Effector memory CD8-positive, alpha-beta T cell (primary cell): ENCODE measurements around the gene RHO.
A peak's percentile ranks its signal among the peaks of the same experiment; 100 is the strongest.
"Not testable (repeated sequence)": the region's sequence is repeated elsewhere in the genome, so short reads cannot be mapped to it uniquely, and the experiment has no call there.

Source experiments
- ATAC-seq: fragments of 150-1000 bp; cut with Tn5 transposase; replicated peaks from 2 replicates; pipeline ENCODE4 v1.10.0; 2021; ENCODE audit warnings: mild to moderate bottlenecking, moderate library complexity
- DNase-seq, 3 experiments: peaks; one replicate each; pipeline ENCODE4 v3.0.0; 2021
- H3K27ac Mint-ChIP-seq, 2 donors: one replicate each; pipeline ENCODE4 v1.8.0; 2022; ENCODE audit warnings: mild to moderate bottlenecking in 2 of 2, mixed read lengths in 2 of 2, moderate library complexity in 2 of 2
- H3K27me3 Mint-ChIP-seq, 2 donors: one replicate each; pipeline ENCODE4 v1.8.0; 2022; ENCODE audit warnings: mixed read lengths in 2 of 2
- H3K36me3 Mint-ChIP-seq: one replicate; pipeline ENCODE4 v1.8.0; 2022; ENCODE audit warnings: mild to moderate bottlenecking, moderate library complexity, mixed read lengths; ENCODE audit not compliant: insufficient read depth
- H3K4me1 Mint-ChIP-seq, 2 donors: one replicate each; pipeline ENCODE4 v1.8.0; 2022; ENCODE audit warnings: low read depth in 2 of 2, mixed read lengths in 2 of 2
- H3K4me3 Mint-ChIP-seq, 2 donors: one replicate each; pipeline ENCODE4 v1.8.0; 2022; ENCODE audit warnings: mild to moderate bottlenecking in 2 of 2, mixed read lengths in 2 of 2, moderate library complexity in 2 of 2
- H3K9me3 Mint-ChIP-seq, 2 donors: one replicate each; pipeline ENCODE4 v1.8.0; 2022; ENCODE audit warnings: mixed read lengths in 2 of 2

Gene RHO

DNA sequence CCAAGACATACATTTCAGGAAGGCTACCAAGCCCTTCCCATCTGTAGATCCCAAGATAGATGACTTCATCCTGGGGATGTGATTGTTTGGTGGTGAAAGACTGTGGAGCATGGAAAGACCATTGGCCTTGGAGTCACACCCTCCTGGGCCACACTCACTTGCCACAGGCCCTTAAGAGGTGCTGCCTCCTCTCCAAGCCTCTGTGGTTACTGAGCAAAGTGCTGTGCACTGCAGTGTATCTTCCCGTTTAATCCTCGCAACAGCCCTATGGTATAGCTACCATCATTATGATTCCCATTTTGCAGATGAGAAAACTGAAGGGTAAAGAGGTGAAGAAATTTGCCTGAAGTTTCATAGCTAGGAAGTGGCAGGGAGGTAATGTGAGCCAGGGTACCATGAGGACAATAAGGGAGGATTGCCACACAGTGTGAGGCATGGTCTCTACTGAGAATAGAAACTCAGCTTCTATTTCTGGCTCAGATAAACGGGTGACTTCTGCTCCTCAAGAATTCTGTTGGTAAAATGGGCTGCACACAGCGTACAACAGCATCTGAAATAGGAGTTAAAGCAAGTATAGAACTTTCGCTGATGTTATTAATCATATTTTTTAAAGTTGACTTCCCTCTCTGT, 23.9 kb upstream of the RHO start:
- peaks cover 0 to 7% of the 10 kb centered on the region in 2 donors for H3K4me1 Mint-ChIP-seq
- H3K9me3 Mint-ChIP-seq, result no peaks in the 10 kb centered on the region
- ATAC-seq, result no peak
- no peak overlapping the region for H3K27ac Mint-ChIP-seq
- H3K4me3 Mint-ChIP-seq, result no peak overlapping the region
- H3K36me3 Mint-ChIP-seq, result no peaks in the 10 kb centered on the region
- H3K27me3 Mint-ChIP-seq, result no peaks in the 10 kb centered on the region
- no peak for DNase-seq

DNA sequence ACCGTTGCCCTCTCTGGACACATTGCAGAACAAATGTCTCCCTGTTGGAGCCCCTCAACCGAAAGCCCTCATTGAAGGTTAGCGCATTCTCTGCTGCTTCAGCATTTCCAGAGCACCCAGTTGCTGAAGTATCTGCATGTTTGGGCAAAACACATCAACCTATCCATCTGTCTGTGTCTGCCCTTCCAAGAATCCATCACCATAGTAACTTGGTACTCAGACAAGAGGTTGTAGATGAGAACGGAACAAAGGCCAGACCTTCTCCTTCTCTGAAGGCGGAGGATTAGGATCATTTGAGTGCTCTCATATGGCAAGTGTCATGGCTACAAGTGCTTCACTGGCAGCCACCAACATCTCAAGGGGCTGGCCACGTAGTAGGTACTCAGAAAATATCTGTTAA, 23.1 kb upstream of the RHO start:
- Mint-ChIP-seq H3K27ac (no peak overlapping the region), H3K9me3 (no peaks in the 10 kb centered on the region), H3K36me3 (no peaks in the 10 kb centered on the region), H3K27me3 (no peaks in the 10 kb centered on the region), H3K4me1 (peaks cover 3 to 8% of the 10 kb centered on the region in 2 donors), H3K4me3 (no peak overlapping the region)
- no peak for DNase-seq
- ATAC-seq, result no peak

DNA sequence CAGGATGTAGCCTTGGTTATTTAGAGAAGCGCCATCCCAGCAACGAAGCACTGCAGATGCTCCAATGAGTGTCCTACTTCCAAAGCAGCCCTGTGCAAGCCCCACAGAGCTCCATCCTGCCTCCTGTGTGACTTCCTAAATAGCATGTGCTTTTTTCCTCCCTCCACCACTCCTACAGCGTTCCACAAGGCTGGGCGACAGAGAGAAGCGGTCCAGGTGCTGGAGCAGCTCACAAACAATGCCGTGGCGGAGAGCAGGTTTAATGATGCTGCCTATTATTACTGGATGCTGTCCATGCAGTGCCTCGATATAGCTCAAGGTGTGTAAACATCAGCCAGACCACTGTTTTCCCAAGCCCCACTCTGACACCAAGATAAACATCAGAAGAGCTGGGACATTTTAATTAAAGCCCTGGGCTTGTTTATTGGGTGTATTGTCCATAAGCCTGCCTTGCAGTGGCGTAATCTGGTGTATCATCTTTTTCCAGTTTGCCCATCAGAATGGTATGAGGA, 22.2 kb upstream of the RHO start:
- no peak for DNase-seq

DNA sequence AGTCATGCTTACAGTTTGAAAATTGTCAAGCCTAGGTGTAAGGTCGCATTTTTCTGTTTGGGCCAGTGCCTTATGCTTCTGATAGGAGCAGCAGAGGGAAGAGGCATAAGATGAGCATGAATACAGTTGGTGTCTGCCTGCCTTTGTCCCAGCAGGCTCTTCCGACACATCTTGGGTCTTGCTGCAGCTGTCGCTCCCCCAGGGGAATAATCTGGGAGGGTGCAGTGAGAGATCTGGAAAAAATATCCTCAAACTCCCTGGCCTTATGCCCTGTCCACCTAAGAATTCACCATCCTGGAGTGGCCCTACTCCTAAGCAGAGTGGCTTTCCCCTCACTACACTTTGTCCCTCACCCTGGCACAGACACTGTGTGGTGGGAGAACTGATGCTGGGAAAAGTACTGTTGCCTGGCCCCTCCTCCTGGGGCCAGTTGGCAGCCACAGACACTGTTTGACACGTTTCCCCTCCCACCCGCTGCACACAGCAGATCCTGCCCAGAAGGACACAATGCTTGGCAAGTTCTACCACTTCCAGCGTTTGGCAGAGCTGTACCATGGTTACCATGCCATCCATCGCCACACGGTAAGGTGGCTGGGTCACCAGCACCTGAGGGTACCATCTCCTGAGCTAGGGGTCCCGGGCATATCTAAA, 21.1 kb upstream of the RHO start:
- ATAC-seq, result no peak
- Mint-ChIP-seq H3K4me3 (no peak overlapping the region), H3K27ac (no peak overlapping the region), H3K36me3 (no peaks in the 10 kb centered on the region), H3K27me3 (no peaks in the 10 kb centered on the region), H3K4me1 (peaks cover 15 to 22% of the 10 kb centered on the region in 2 donors), H3K9me3 (no peaks in the 10 kb centered on the region)
- no peak for DNase-seq

More for the DNA sequence above, 22.2 kb upstream of the RHO start:
- ATAC-seq, result no peak
- Mint-ChIP-seq H3K27me3 (no peaks in the 10 kb centered on the region), H3K4me1 (peaks cover 11 to 17% of the 10 kb centered on the region in 2 donors), H3K27ac (no peak overlapping the region), H3K9me3 (no peaks in the 10 kb centered on the region), H3K36me3 (no peaks in the 10 kb centered on the region), H3K4me3 (no peak overlapping the region)

DNA sequence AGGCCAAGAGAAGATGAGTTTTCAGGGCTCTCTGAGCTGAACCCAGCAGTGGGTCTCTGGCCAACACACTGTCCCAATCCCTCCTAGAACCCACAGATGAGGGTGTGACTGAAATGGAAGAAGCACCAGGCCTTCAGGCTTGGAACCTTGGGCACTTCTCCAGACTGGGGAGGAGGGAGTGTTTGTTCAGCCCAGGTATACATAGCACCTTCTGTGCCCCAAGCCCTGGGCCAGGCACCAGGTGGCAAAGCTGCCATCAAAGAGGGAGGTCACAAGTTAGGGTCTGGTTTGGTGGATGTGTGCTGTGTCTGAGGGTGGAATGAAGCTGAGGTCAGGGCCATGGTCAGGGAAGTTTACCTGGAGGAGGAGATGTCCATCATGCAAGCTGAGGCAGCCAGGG, 15.8 kb upstream of the RHO start:
- Mint-ChIP-seq H3K27me3 (no peaks in the 10 kb centered on the region), H3K36me3 (no peaks in the 10 kb centered on the region), H3K4me1 (peaks cover 15 to 18% of the 10 kb centered on the region in 2 donors), H3K4me3 (no peak overlapping the region), H3K27ac (peak overlapping the region; percentile 17 to 67), H3K9me3 (no peaks in the 10 kb centered on the region)
- DNase-seq (no peak), ATAC-seq (no peak)

DNA sequence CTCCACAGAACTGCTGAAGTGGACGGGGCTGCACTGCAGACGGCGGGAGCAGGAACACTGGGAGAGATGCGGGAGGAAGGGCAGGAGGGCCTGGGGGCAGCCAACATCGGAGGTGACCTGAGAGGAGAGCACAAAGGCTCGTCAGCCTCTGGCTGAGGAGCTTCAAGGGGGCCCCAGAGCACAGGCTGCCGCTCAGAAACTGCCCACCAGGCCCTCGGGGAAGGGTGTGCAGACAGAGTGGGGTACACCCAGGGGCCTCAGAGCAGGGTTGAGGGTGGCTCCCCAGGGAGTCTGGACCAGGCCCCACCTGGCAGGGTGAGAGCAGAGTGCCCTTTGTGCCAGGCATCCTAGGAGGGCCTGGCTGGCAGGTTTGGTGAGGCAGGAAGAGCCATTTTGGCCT, 14.7 kb upstream of the RHO start:
- H3K4me1 Mint-ChIP-seq, result peaks cover 15 to 18% of the 10 kb centered on the region in 2 donors
- H3K4me3 Mint-ChIP-seq, result no peak overlapping the region
- no peaks in the 10 kb centered on the region for H3K27me3 Mint-ChIP-seq
- no peak for ATAC-seq
- peak overlapping the region; percentile 35 to 57 for H3K27ac Mint-ChIP-seq
- H3K36me3 Mint-ChIP-seq, result no peaks in the 10 kb centered on the region
- no peaks in the 10 kb centered on the region for H3K9me3 Mint-ChIP-seq
- no peak for DNase-seq

DNA sequence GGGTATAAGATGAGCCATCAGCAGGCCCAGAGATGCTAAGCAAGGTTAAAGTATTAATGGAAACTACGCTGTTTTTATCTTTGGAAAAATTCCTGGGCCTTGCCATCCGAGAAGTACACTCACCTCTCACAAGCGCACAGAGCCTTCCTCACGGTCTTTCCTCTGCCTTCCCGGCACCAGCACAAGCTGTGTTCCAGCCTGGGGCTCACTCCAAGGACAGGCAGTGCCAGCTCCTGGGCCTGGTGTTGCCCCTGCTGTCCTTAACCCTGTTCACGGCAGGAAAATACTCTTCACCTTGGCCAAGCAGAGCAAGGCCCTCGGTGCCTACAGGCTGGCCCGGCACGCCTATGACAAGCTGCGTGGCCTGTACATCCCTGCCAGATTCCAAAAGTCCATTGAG, 14.3 kb upstream of the RHO start:
- ATAC-seq (no peak), DNase-seq (no peak)
- Mint-ChIP-seq H3K4me1 (peaks cover 15 to 18% of the 10 kb centered on the region in 2 donors), H3K9me3 (no peaks in the 10 kb centered on the region), H3K36me3 (no peaks in the 10 kb centered on the region), H3K27me3 (no peaks in the 10 kb centered on the region), H3K27ac (peak overlapping the region in 1 of 2 donors; percentile 57), H3K4me3 (no peak overlapping the region)

DNA sequence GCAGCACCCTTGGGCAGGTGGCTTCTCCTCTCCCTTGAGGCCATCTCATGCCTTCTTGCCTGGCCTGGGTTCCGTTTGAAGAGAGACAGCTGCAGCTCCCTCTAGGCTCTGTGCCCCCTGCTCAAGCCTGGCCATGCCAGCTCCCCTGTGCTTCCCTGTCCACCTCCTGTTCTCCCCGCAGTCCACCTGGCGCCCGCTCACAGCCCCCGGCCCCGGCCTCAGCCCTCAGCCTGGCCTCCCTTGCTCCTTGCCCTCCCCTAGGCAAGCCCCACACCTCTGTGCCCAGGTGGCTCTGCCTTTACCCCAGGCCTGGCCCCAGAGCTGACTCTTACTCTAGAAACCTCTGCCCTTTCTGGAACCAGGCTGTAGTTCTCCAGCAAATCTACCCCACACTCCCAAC, 13.9 kb upstream of the RHO start:
- no peak for ATAC-seq
- Mint-ChIP-seq H3K27me3 (no peaks in the 10 kb centered on the region), H3K36me3 (no peaks in the 10 kb centered on the region), H3K4me3 (no peak overlapping the region), H3K4me1 (peaks cover 15 to 18% of the 10 kb centered on the region in 2 donors), H3K27ac (peak overlapping the region in 1 of 2 donors; percentile 57), H3K9me3 (no peaks in the 10 kb centered on the region)
- no peak for DNase-seq

DNA sequence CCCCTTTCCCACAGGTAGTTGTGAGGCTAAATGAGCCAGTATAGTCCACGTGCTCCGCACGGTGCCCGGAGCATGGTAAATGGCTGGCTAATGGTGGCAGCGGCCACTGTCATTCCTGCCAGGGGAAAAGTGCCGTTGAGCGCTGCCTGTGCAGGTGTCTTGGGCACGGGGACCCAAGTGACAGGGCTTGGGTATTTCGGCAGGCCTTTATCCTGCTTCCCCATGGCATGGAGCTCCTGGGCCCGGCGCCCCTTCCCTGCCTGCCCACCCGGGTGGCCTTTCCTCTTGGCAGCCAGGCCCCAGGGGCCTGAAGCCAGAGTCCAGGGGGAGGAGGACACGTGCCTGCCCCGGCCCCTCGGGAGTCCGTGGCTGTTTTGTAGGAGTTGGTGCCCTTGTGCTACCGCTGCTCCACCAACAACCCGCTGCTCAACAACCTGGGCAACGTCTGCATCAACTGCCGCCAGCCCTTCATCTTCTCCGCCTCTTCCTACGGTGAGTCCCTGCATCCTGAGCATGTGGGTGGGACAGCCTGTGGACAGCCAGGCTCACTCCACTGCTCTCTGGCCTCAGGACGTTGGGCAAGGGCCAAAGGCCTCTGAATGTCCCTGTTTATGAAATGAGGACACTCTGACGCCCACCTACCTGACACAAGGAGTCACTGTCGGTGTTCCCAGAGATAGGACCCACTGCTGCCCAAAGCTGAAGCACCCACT, 13.2 kb upstream of the RHO start:
- not testable (repeated sequence) for H3K36me3 Mint-ChIP-seq, H3K4me3 Mint-ChIP-seq, H3K9me3 Mint-ChIP-seq, DNase-seq, ATAC-seq, H3K27me3 Mint-ChIP-seq
- H3K4me1 Mint-ChIP-seq, result peaks cover 15 to 20% of the 10 kb centered on the region in 2 donors
- peak overlapping the region in 1 of 2 donors; percentile 57 for H3K27ac Mint-ChIP-seq

DNA sequence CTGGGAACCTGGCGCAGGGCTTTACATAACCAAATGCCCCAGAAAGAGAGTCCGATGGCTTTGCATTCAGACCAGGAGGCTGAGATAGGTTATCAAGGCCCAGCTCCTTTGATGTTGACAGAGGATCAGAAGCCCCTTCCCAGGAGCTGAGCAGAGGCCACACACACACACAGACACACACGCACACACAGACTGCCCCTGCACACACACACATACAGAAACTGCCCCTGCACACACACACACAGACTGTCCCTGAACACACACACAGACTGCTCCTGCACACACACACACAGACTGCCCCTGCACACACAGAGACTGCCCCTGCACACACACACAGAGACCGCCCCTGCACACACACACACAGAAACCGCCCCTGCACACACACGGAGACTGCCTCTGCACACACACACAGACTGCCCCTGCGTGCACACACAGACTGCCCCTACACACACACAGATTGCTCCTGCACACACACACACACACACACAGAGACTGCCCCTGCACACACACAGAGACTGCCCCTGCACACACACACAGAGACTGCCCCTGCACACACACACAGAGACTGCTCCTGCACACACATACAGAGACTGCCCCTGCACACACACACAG, 12.5 kb upstream of the RHO start:
- not testable (repeated sequence) for DNase-seq, H3K9me3 Mint-ChIP-seq, H3K27me3 Mint-ChIP-seq, H3K36me3 Mint-ChIP-seq, H3K4me3 Mint-ChIP-seq, ATAC-seq
- peaks cover 8 to 13% of the 10 kb centered on the region in 2 donors for H3K4me1 Mint-ChIP-seq
- peak overlapping the region in 1 of 2 donors; percentile 81 for H3K27ac Mint-ChIP-seq

DNA sequence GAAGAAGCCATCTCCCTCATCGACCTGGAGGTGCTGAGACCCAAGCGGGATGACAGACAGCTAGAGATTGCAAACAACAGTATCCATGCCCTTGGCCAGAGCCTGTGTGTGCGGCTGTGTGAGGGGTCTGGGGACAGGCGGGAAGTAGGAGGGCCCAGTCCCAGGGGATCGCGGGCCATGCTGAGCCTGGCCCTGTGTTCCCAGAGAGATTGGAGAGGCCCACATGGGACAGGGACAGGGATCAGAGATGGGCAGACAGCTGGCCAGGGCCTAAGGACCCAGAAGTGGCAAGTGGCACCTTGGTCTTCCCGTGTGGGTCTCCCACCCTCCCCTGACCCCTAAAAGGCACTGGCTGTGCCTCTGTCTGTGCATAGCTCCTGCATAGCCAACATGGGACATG, 10.9 kb upstream of the RHO start:
- peak overlapping the region; percentile 75 to 81 for H3K27ac Mint-ChIP-seq

DNA sequence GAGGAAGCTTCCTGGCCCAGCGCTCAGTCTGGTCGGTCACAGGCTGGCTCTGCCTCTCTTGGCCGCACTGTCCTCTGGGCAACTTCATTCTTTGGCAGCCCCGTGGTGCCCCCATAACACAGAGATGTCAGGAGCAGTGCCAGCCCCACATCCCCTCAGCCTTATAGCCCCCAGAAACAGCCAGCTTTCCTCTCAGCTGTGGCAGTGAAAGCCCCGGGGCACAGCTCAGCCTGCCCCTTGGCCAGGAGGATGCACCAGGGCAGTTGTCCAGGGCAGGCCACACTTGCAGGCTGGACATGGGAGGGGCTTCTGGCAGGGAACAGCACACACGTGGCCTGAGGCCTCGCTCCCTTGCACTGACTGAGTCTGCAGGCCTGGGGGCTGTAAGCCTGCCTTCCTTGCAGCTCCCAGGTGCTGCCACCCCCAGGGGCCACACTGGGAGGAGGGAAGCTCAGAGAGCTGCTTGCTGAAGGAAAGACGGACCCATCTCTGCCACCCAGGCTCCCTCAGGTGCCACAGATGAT, 10.3 kb upstream of the RHO start:
- H3K4me3 Mint-ChIP-seq, result no peak overlapping the region
- peaks cover 0 to 9% of the 10 kb centered on the region in 2 donors for H3K4me1 Mint-ChIP-seq
- ATAC-seq (no peak), DNase-seq (no peak)
- peak overlapping the region in 1 of 2 donors; percentile 73 for H3K27ac Mint-ChIP-seq
- H3K36me3 Mint-ChIP-seq, result no peaks in the 10 kb centered on the region
- no peaks in the 10 kb centered on the region for H3K27me3 Mint-ChIP-seq
- H3K9me3 Mint-ChIP-seq, result no peaks in the 10 kb centered on the region

More for the DNA sequence above, 10.9 kb upstream of the RHO start:
- Mint-ChIP-seq H3K36me3 (no peaks in the 10 kb centered on the region), H3K4me1 (peaks cover 0 to 9% of the 10 kb centered on the region in 2 donors), H3K27me3 (no peaks in the 10 kb centered on the region), H3K9me3 (no peaks in the 10 kb centered on the region), H3K4me3 (no peak overlapping the region)
- no peak for ATAC-seq
- DNase-seq, result no peak

DNA sequence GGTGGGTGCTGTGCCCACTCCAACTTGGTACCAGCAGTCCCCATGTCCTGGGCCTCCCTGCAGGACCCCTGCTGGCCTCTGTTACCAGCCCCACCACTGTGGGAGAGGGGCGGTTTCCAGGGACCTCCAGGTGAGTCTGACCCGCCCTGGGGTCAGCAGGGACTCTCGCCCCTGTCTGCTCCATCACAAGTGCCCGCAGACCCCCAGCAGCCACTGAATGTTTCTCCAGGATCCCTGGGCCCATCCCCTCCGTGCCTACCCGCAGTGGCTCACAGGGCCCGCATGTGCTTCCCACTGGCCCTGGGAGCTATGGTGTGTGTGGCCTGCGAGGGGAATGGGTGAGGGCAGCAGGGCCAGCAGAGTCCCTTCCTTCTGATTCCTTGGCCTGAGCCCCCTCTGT, 9.9 kb upstream of the RHO start:
- Mint-ChIP-seq H3K36me3 (no peaks in the 10 kb centered on the region), H3K4me3 (no peak overlapping the region), H3K27ac (peak overlapping the region in 1 of 2 donors; percentile 73), H3K27me3 (no peaks in the 10 kb centered on the region), H3K4me1 (peaks cover 0 to 12% of the 10 kb centered on the region in 2 donors), H3K9me3 (no peaks in the 10 kb centered on the region)
- DNase-seq (no peak), ATAC-seq (no peak)
